WTC11 (cell line): ENCODE measurements around the gene TNIK. TPM values are rescaled to one million over a fixed set of nuclear protein-coding genes. Genes with fewer than 3 reads are reported as not detected.

Experiments used
- ATAC-seq: fragments of 200-7000 bp; cut with Tn5 transposase; 2 replicates; pipeline ENCODE4 v1.10.0; 2021; ENCODE audit warnings: mild to moderate bottlenecking, moderate library complexity
- CTCF ChIA-PET: fragments of 300-600 bp; sonication (Branson Sonifier 250); formaldehyde crosslinking; loops from one replicate; lab custom pipeline; 2021; ENCODE audit warnings: antibody characterized with exemption; lab: Charles Lee
- POLR2A ChIA-PET: fragments of 350-600 bp; sonication (Branson Sonifier 250); formaldehyde crosslinking; loops from one replicate; lab custom pipeline; 2021; ENCODE audit warnings: antibody characterized with exemption; lab: Charles Lee
- DNase-seq: peaks from one replicate; pipeline ENCODE4 v3.0.0; 2021; ENCODE audit warnings: low spot score
- H3K27ac Mint-ChIP-seq: 2 replicates; pipeline ENCODE4 v1.8.0; 2021; ENCODE audit warnings: mixed read lengths
- H3K27me3 Mint-ChIP-seq: 2 replicates; pipeline ENCODE4 v1.8.0; 2021; ENCODE audit warnings: low read depth, mild to moderate bottlenecking, moderate library complexity, mixed read lengths
- H3K36me3 Mint-ChIP-seq: 2 replicates; pipeline ENCODE4 v1.8.0; 2021; ENCODE audit warnings: mixed read lengths
- H3K4me1 Mint-ChIP-seq: 2 replicates; pipeline ENCODE4 v1.8.0; 2022; ENCODE audit warnings: mixed read lengths
- H3K4me3 Mint-ChIP-seq: 2 replicates; pipeline ENCODE4 v1.8.0; 2021; ENCODE audit warnings: mild to moderate bottlenecking, moderate library complexity, mixed read lengths
- H3K9me3 Mint-ChIP-seq: 2 replicates; pipeline ENCODE4 v1.8.0; 2021; ENCODE audit warnings: mixed read lengths
- ATF3 ChIP-seq: sonication (generic); formaldehyde crosslinking; conservative IDR thresholded peaks from 2 replicates; pipeline ENCODE4 v1.8.1; 2022; ENCODE audit warnings: mild to moderate bottlenecking, missing genetic modification reagents
- CBFB ChIP-seq: sonication (generic); formaldehyde crosslinking; IDR thresholded peaks from 2 replicates; pipeline ENCODE4 v1.8.1; 2022; ENCODE audit warnings: mild to moderate bottlenecking, low read depth, missing genetic modification reagents
- E2F5 ChIP-seq: sonication (generic); formaldehyde crosslinking; IDR thresholded peaks from 2 replicates; pipeline ENCODE4 v1.8.1; 2022; ENCODE audit warnings: mild to moderate bottlenecking, moderate library complexity, missing genetic modification reagents
- ESRRA ChIP-seq: sonication (generic); formaldehyde crosslinking; IDR thresholded peaks from 2 replicates; pipeline ENCODE4 v1.8.1; 2022; ENCODE audit warnings: mild to moderate bottlenecking, missing genetic modification reagents, borderline replicate concordance
- GRHL2 ChIP-seq: fragments of 250-450 bp; sonication (Bioruptor Pico); IDR thresholded peaks from 2 replicates; pipeline ENCODE4 v1.8.0; 2022; ENCODE audit warnings: mild to moderate bottlenecking, moderate library complexity; ENCODE audit not compliant: insufficient replicate concordance, severe bottlenecking
- IRF2 ChIP-seq: sonication (generic); formaldehyde crosslinking; IDR thresholded peaks from 2 replicates; pipeline ENCODE4 v1.8.0; 2022; ENCODE audit warnings: low read depth, missing genetic modification reagents, borderline replicate concordance
- NFYB ChIP-seq: sonication (generic); formaldehyde crosslinking; conservative IDR thresholded peaks from 2 replicates; pipeline ENCODE4 v1.8.0; 2022; ENCODE audit warnings: low read depth, missing genetic modification reagents
- NR3C1 ChIP-seq: sonication (generic); formaldehyde crosslinking; conservative IDR thresholded peaks from 2 replicates; pipeline ENCODE4 v1.8.1; 2023; ENCODE audit warnings: low read depth, mild to moderate bottlenecking, missing genetic modification reagents
- TEAD4 ChIP-seq: sonication (generic); formaldehyde crosslinking; IDR thresholded peaks from 2 replicates; pipeline ENCODE4 v1.8.0; 2022; ENCODE audit warnings: mild to moderate bottlenecking, missing genetic modification reagents
- ZNF232 ChIP-seq: sonication (generic); formaldehyde crosslinking; IDR thresholded peaks from 2 replicates; pipeline ENCODE4 v1.8.0; 2022; ENCODE audit warnings: mild to moderate bottlenecking, missing genetic modification reagents
- ZNF263 ChIP-seq: sonication (generic); formaldehyde crosslinking; IDR thresholded peaks from 2 replicates; pipeline ENCODE4 v1.8.1; 2022; ENCODE audit warnings: low read depth, mild to moderate bottlenecking, moderate library complexity, missing genetic modification reagents
- ZNF512 ChIP-seq: sonication (generic); formaldehyde crosslinking; IDR thresholded peaks from 2 replicates; pipeline ENCODE4 v1.8.1; 2022; ENCODE audit warnings: missing genetic modification reagents, borderline replicate concordance
- total RNA-seq: library from RNA; stranded (reverse); gene quantifications from 3 replicates; pipeline ENCODE4 v1.2.3, GENCODE V29; 2021
- TF ChIP-seq, protein P1 (sequence below): sonication (generic); formaldehyde crosslinking; IDR thresholded peaks from 2 replicates; pipeline ENCODE4 v1.8.0; 2022; ENCODE audit warnings: mild to moderate bottlenecking, missing genetic modification reagents
- TF ChIP-seq, protein P2 (sequence below): sonication (generic); formaldehyde crosslinking; IDR thresholded peaks from 2 replicates; pipeline ENCODE4 v1.8.1; 2023; ENCODE audit warnings: mild to moderate bottlenecking, moderate library complexity, missing genetic modification reagents
- TF ChIP-seq, protein P3 (sequence below): sonication (generic); formaldehyde crosslinking; IDR thresholded peaks from 2 replicates; pipeline ENCODE4 v1.8.0; 2022; ENCODE audit warnings: missing genetic modification reagents
- TF ChIP-seq, protein P4 (sequence below): sonication (generic); formaldehyde crosslinking; IDR thresholded peaks from 2 replicates; pipeline ENCODE4 v1.8.0; 2022; ENCODE audit warnings: mild to moderate bottlenecking, missing genetic modification reagents
- TF ChIP-seq, protein P5 (sequence below): sonication (generic); formaldehyde crosslinking; IDR thresholded peaks from 2 replicates; pipeline ENCODE4 v1.8.1; 2023; ENCODE audit warnings: mild to moderate bottlenecking, missing genetic modification reagents

The TNIK gene
- total RNA-seq, 1 experiment from 2014 or later, result 50.3 TPM

GRCh38 chr3:171278299-171278590 is 182.0 kb downstream of the TNIK start:
- TF ChIP-seq, protein P1, sequence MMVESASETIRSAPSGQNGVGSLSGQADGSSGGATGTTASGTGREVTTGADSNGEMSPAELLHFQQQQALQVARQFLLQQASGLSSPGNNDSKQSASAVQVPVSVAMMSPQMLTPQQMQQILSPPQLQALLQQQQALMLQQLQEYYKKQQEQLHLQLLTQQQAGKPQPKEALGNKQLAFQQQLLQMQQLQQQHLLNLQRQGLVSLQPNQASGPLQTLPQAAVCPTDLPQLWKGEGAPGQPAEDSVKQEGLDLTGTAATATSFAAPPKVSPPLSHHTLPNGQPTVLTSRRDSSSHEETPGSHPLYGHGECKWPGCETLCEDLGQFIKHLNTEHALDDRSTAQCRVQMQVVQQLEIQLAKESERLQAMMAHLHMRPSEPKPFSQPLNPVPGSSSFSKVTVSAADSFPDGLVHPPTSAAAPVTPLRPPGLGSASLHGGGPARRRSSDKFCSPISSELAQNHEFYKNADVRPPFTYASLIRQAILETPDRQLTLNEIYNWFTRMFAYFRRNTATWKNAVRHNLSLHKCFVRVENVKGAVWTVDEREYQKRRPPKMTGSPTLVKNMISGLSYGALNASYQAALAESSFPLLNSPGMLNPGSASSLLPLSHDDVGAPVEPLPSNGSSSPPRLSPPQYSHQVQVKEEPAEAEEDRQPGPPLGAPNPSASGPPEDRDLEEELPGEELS (CRISPR knock-in tag), result no peak
- no peak for TF ChIP-seq GRHL2
- no peak for TF ChIP-seq CBFB (CRISPR knock-in tag)
- H3K4me3 Mint-ChIP-seq, result no peak overlapping the region
- H3K27ac Mint-ChIP-seq, result peak overlapping the region; percentile 46; the same call in 1 of the 2 replicates
- DNase-seq, result no peak
- H3K4me1 Mint-ChIP-seq, result peaks cover 38% of the 10 kb centered on the region
- peaks cover 3% of the 10 kb centered on the region; the same call in 1 of the 2 replicates for H3K36me3 Mint-ChIP-seq
- ChIA-PET POLR2A (no interaction called here), CTCF (no interaction called here)
- no peak for ATAC-seq
- peaks cover 3% of the 10 kb centered on the region for H3K9me3 Mint-ChIP-seq
- no peaks in the 10 kb centered on the region; the same call in 1 of the 2 replicates for H3K27me3 Mint-ChIP-seq

DNA sequence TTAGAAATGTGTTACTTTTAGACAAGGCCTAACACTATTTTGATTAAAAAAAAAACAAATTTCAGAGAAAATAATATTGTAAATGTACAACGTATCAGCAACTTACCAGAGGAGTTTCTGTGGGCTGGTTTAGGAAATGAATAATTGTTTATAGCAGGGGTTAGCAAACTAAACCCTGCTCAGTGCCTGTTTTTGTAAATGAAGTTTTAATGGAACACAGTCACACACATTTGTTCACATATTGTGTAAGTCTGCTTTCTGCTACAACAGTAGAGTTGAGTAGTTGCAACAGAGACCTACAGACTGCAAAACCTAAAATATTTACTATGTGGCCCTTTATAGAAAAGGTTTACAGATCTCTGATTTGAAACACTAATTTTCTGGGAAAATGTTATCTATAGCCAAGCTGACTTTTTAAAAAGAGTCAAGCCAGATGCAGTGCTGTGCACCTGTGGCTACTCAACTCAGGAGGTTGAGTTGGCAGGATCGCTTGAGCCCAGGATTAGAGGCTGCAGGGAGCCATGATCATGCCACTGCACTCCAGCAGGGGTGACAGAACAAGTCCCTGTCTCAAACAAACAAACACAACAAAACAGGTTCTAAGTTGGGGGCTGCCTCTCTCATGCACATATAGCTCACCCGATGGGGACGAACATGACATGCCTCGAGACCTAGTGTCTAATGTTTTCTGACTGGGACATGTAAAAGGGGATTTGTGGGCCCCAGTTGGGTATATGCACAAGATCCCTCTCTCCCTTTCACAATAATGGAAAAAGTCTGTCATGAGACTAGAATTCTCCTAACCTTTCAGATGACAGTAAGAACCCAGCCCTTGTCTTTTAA is 182.5 kb downstream of the TNIK start:
- no peaks in the 10 kb centered on the region; the same call in 1 of the 2 replicates for H3K27me3 Mint-ChIP-seq
- peaks cover 3% of the 10 kb centered on the region; the same call in 1 of the 2 replicates for H3K36me3 Mint-ChIP-seq
- TF ChIP-seq, protein P2, sequence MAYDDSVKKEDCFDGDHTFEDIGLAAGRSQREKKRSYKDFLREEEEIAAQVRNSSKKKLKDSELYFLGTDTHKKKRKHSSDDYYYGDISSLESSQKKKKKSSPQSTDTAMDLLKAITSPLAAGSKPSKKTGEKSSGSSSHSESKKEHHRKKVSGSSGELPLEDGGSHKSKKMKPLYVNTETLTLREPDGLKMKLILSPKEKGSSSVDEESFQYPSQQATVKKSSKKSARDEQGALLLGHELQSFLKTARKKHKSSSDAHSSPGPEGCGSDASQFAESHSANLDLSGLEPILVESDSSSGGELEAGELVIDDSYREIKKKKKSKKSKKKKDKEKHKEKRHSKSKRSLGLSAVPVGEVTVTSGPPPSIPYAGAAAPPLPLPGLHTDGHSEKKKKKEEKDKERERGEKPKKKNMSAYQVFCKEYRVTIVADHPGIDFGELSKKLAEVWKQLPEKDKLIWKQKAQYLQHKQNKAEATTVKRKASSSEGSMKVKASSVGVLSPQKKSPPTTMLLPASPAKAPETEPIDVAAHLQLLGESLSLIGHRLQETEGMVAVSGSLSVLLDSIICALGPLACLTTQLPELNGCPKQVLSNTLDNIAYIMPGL (CRISPR knock-in tag), result no peak
- TF ChIP-seq, all 79 proteins: peak for 0
- no peak overlapping the region for H3K4me3 Mint-ChIP-seq
- peak overlapping the region; percentile 46 for H3K27ac Mint-ChIP-seq
- ChIA-PET CTCF (no interaction called here), POLR2A (no interaction called here)
- ATAC-seq (peak; percentile 65), DNase-seq (peak; percentile 18)
- peaks cover 4% of the 10 kb centered on the region for H3K9me3 Mint-ChIP-seq
- peaks cover 39% of the 10 kb centered on the region for H3K4me1 Mint-ChIP-seq

DNA sequence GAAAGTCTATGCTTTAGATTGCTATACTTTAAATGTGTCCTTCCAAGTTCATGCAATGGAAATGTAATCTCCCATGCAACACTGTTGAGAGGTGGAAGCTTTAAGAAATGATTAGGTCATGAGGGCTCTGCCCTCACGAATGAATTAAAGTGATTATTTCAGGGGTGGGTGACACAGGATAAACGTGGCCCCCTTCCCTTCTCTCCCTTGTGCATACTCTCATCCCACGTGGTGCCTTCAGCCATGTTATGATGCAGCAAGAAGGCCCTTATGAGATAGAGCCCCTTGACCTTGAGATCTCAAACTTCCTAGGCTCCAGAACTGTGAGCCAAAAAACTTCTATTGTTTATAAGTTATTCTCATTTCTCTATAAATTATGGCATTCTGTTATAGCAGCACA is 183.3 kb downstream of the TNIK start:
- H3K27ac Mint-ChIP-seq, result no peak overlapping the region
- CTCF ChIA-PET, result interaction anchor here (0.9 kb wide), 1 partner anchor 40 kb away, joined by 3 read pairs; no protein-coding TSS in a partner anchor
- DNase-seq, result no peak
- peaks cover 42% of the 10 kb centered on the region for H3K4me1 Mint-ChIP-seq
- H3K36me3 Mint-ChIP-seq, result peaks cover 3% of the 10 kb centered on the region; the same call in 1 of the 2 replicates
- ATAC-seq, result no peak
- POLR2A ChIA-PET, result no interaction called here
- no peaks in the 10 kb centered on the region for H3K27me3 Mint-ChIP-seq
- peaks cover 7% of the 10 kb centered on the region for H3K9me3 Mint-ChIP-seq
- no peak overlapping the region for H3K4me3 Mint-ChIP-seq
- TF ChIP-seq ZNF232 (no peak), NFYB (CRISPR knock-in tag) (no peak), ATF3 (CRISPR knock-in tag) (no peak), GRHL2 (no peak), ZNF263 (CRISPR knock-in tag) (no peak), NR3C1 (CRISPR knock-in tag) (no peak), IRF2 (no peak), ESRRA (CRISPR knock-in tag) (no peak), ZNF512 (CRISPR knock-in tag) (no peak), TEAD4 (no peak), E2F5 (no peak)
- TF ChIP-seq, protein P3, sequence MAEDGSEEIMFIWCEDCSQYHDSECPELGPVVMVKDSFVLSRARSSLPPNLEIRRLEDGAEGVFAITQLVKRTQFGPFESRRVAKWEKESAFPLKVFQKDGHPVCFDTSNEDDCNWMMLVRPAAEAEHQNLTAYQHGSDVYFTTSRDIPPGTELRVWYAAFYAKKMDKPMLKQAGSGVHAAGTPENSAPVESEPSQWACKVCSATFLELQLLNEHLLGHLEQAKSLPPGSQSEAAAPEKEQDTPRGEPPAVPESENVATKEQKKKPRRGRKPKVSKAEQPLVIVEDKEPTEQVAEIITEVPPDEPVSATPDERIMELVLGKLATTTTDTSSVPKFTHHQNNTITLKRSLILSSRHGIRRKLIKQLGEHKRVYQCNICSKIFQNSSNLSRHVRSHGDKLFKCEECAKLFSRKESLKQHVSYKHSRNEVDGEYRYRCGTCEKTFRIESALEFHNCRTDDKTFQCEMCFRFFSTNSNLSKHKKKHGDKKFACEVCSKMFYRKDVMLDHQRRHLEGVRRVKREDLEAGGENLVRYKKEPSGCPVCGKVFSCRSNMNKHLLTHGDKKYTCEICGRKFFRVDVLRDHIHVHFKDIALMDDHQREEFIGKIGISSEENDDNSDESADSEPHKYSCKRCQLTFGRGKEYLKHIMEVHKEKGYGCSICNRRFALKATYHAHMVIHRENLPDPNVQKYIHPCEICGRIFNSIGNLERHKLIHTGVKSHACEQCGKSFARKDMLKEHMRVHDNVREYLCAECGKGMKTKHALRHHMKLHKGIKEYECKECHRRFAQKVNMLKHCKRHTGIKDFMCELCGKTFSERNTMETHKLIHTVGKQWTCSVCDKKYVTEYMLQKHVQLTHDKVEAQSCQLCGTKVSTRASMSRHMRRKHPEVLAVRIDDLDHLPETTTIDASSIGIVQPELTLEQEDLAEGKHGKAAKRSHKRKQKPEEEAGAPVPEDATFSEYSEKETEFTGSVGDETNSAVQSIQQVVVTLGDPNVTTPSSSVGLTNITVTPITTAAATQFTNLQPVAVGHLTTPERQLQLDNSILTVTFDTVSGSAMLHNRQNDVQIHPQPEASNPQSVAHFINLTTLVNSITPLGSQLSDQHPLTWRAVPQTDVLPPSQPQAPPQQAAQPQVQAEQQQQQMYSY (CRISPR knock-in tag), result no peak
- TF ChIP-seq, protein P4, sequence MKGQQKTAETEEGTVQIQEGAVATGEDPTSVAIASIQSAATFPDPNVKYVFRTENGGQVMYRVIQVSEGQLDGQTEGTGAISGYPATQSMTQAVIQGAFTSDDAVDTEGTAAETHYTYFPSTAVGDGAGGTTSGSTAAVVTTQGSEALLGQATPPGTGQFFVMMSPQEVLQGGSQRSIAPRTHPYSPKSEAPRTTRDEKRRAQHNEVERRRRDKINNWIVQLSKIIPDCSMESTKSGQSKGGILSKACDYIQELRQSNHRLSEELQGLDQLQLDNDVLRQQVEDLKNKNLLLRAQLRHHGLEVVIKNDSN, result no peak
- TF ChIP-seq, protein P5, sequence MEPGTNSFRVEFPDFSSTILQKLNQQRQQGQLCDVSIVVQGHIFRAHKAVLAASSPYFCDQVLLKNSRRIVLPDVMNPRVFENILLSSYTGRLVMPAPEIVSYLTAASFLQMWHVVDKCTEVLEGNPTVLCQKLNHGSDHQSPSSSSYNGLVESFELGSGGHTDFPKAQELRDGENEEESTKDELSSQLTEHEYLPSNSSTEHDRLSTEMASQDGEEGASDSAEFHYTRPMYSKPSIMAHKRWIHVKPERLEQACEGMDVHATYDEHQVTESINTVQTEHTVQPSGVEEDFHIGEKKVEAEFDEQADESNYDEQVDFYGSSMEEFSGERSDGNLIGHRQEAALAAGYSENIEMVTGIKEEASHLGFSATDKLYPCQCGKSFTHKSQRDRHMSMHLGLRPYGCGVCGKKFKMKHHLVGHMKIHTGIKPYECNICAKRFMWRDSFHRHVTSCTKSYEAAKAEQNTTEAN (CRISPR knock-in tag), result no peak
